ENCODE data around the gene HAP1.

Gene HAP1, protein sequence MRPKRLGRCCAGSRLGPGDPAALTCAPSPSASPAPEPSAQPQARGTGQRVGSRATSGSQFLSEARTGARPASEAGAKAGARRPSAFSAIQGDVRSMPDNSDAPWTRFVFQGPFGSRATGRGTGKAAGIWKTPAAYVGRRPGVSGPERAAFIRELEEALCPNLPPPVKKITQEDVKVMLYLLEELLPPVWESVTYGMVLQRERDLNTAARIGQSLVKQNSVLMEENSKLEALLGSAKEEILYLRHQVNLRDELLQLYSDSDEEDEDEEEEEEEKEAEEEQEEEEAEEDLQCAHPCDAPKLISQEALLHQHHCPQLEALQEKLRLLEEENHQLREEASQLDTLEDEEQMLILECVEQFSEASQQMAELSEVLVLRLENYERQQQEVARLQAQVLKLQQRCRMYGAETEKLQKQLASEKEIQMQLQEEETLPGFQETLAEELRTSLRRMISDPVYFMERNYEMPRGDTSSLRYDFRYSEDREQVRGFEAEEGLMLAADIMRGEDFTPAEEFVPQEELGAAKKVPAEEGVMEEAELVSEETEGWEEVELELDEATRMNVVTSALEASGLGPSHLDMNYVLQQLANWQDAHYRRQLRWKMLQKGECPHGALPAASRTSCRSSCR

DNA sequence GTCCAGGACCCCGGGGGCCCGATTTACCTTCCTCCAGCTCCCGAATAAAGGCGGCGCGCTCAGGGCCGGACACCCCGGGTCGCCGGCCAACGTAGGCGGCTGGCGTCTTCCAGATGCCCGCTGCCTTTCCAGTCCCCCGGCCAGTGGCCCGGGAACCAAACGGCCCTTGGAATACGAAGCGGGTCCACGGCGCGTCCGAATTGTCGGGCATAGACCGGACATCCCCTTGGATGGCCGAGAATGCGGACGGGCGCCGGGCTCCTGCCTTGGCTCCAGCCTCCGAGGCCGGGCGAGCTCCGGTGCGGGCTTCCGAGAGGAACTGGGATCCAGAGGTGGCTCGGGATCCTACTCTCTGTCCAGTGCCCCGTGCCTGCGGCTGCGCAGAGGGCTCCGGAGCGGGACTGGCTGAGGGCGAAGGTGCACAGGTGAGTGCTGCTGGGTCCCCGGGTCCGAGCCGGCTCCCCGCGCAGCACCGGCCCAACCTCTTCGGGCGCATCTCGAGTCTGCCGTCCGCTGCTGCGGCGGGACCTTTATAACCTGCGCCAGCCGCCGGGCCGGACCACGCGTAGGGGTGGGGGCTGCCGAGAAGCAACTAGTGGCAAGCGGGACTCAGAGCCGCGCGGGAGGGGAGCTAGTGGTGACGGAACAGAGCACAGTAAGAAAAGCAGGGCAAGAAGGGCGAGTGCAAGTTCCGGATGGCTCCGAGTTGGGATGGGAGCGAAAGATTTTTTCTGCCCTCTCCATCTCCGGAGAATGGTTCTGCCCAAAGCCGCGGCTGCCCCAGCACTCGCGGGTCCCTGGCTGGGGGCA, at the start of gene HAP1:
TSS of gene HAP1 (minus strand) at position 505 of the 810 bp plus-strand sequence. CDS start at position 496, 9 bp downstream.
- DNase-seq = peak; percentile 81
- Histone ChIP-seq H3K9me3 (ENCODE audit: severe bottlenecking) (no peaks in the 10 kb centered on the region), H3K36me3 (no peaks in the 10 kb centered on the region; the same call in 1 of the 2 replicates), H3K27ac (peak within 1 kb of the TSS; percentile 56), H3K27me3 (ENCODE audit: insufficient read depth, low read depth, severe bottlenecking) (peaks cover 28% of the 10 kb centered on the region), H3K4me3 (ENCODE audit: low read depth, low read length) (peak within 1 kb of the TSS; percentile 64)
- TF ChIP-seq, protein P1, sequence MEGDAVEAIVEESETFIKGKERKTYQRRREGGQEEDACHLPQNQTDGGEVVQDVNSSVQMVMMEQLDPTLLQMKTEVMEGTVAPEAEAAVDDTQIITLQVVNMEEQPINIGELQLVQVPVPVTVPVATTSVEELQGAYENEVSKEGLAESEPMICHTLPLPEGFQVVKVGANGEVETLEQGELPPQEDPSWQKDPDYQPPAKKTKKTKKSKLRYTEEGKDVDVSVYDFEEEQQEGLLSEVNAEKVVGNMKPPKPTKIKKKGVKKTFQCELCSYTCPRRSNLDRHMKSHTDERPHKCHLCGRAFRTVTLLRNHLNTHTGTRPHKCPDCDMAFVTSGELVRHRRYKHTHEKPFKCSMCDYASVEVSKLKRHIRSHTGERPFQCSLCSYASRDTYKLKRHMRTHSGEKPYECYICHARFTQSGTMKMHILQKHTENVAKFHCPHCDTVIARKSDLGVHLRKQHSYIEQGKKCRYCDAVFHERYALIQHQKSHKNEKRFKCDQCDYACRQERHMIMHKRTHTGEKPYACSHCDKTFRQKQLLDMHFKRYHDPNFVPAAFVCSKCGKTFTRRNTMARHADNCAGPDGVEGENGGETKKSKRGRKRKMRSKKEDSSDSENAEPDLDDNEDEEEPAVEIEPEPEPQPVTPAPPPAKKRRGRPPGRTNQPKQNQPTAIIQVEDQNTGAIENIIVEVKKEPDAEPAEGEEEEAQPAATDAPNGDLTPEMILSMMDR (IDR thresholded peaks at IDR 0.05; ENCODE audit: low read depth, low read length) = no peak

DNA sequence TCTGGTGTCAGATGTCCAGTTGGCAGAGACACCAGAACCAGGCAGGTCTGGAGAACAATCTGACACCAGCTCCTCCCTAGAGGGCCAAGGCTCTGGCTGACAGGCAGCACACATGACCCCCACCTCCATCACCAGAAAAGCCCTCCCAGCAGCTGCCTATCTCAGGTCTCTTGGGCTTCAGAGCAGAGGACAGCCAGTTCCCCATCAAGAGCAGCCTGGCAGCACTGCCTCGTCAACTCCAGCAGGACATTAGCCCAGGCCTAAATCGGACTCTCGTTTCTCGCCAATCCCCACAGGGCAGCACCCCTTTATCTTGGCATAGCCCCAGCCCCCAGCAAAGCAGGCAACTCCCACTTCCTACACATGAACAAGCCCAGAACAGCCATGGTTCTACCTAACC, 47.7 kb upstream of the HAP1 start:
- DNase-seq = no peak
- no peak overlapping the region; the same call in 1 of the 2 replicates for H3K27ac ChIP-seq
- no peak overlapping the region for H3K4me3 ChIP-seq (ENCODE audit: low read depth, low read length)
- H3K36me3 ChIP-seq = peaks cover 3% of the 10 kb centered on the region; the same call in 1 of the 2 replicates
- TF ChIP-seq, protein P1 (IDR thresholded peaks at IDR 0.05; ENCODE audit: low read depth, low read length) = no peak
- H3K27me3 ChIP-seq (ENCODE audit: insufficient read depth, low read depth, severe bottlenecking) = no peaks in the 10 kb centered on the region
- H3K9me3 ChIP-seq (ENCODE audit: severe bottlenecking) = no peaks in the 10 kb centered on the region

DNA sequence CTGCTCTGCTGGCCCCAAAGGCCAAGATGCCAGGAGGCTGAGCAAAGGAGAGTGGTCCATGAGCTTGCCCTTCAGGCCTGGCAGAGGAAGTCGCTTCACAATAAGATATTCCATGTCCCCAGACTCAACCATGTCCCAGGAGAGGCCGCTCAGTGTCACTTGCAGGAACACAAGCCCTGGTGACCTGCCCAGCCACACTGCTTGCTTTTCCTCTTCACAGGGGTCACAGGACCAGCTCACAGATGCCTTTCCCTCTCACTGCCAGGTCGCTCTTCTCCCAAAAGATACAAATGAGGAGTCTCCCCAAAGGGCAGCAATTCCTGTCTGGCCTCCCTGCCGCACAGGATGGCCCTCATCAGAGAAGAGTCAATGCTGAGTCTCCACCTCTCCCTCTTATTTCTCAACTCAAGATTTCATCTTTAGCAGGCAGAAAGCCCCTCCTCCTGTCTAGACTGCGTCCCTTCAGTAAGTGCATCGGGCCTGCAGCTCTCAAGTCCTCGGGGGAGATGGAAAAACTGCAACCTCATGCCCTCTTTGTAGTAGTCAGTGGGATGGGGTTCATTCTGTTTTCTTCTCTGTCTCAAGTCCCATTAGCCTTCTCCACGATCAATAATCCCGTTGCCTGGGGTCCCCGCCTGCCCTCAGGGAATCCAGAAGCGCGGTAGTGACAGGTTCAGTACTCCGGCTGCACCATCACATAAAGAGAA, 47.1 kb upstream of the HAP1 start:
- H3K36me3 ChIP-seq = peaks cover 8% of the 10 kb centered on the region
- TF ChIP-seq, protein P1 (IDR thresholded peaks at IDR 0.05; ENCODE audit: low read depth, low read length) = no peak
- no peaks in the 10 kb centered on the region for H3K27me3 ChIP-seq (ENCODE audit: insufficient read depth, low read depth, severe bottlenecking)
- no peaks in the 10 kb centered on the region for H3K9me3 ChIP-seq (ENCODE audit: severe bottlenecking)
- no peak overlapping the region for H3K4me3 ChIP-seq (ENCODE audit: low read depth, low read length)
- no peak for DNase-seq
- H3K27ac ChIP-seq = no peak overlapping the region; the same call in 1 of the 2 replicates

DNA sequence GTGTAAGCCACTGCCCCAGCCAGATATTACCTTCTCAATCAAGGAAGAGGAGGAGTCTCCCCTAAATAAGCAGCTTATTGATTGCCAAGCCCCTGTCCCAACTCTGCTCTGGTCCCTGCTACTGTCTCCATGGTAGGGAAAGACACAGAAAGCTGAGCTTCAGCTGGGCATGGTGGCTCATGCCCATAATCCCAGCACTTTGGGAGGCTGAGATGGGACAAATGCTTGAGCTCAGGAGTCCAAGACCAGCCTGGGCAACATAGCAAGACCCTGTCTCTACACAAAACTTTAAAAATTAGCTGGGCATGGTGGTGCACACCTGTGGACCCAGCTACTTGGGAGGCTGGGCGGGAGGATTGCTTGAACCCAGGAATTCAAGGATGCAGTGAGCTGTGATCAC, 45.5 kb upstream of the HAP1 start:
- no peaks in the 10 kb centered on the region for H3K27me3 ChIP-seq (ENCODE audit: insufficient read depth, low read depth, severe bottlenecking)
- TF ChIP-seq, protein P1 (IDR thresholded peaks at IDR 0.05; ENCODE audit: low read depth, low read length) = no peak
- H3K9me3 ChIP-seq (ENCODE audit: severe bottlenecking) = no peaks in the 10 kb centered on the region
- H3K4me3 ChIP-seq (ENCODE audit: low read depth, low read length) = no peak overlapping the region
- H3K27ac ChIP-seq = no peak overlapping the region
- DNase-seq = no peak
- H3K36me3 ChIP-seq = peaks cover 15% of the 10 kb centered on the region

DNA sequence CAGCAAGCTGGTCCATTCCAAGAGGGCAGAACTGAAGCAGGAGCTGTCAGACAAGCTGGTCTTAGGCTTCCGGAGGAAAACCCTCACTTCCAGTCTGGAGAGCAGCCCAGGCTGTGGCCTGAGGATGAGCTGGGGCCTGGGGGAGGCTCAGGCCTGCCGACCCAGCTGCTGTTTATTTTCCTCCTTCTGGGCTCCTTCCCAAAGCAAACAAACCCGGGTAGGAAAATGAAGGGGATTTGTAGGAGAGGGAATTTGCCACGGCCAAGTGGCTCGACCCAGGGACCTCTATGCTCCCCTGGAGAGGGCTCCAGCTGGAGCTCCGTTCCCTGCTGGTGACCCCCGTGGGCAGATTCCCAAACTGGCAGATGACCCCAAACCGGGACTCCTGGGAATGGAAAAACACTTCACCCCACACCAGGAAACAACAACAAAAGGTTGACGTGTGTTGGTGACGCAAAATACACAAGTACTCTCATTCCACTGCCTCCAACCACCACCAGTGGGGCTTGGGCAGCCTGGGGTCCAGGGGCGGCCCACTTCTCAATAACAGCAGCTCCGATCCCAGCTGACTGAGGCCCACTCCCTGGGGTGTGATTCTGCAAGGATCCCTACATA, 43.2 kb upstream of the HAP1 start:
- H3K27me3 ChIP-seq (ENCODE audit: insufficient read depth, low read depth, severe bottlenecking) = no peaks in the 10 kb centered on the region
- peak overlapping the region; percentile 84 for H3K27ac ChIP-seq
- no peak overlapping the region for H3K4me3 ChIP-seq (ENCODE audit: low read depth, low read length)
- no peaks in the 10 kb centered on the region for H3K9me3 ChIP-seq (ENCODE audit: severe bottlenecking)
- TF ChIP-seq, protein P1 (IDR thresholded peaks at IDR 0.05; ENCODE audit: low read depth, low read length) = no peak
- peak; percentile 66 for DNase-seq
- peaks cover 19% of the 10 kb centered on the region for H3K36me3 ChIP-seq
